K562 (cell line): Measurements from ENCODE around the gene MN1. TPM values are rescaled to one million over a fixed set of nuclear protein-coding genes. Genes with fewer than 3 reads are reported as not detected.
A peak's percentile ranks its signal among the peaks of the same experiment; 100 is the strongest.

ENCODE experiments used
- BCLAF1 ChIP-seq, 2 experiments: fragments of 450-650 bp in 1 of 2; IDR thresholded peaks; 2 replicates each; pipeline ENCODE4 v1.6.1; 2011 to 2017; ENCODE audit warnings: low read depth in 2 of 2, antibody characterized with exemption in 1 of 2, borderline replicate concordance in 1 of 2, low read length in 1 of 2, mild to moderate bottlenecking in 1 of 2, mixed read lengths in 1 of 2; ENCODE audit not compliant: control insufficient read depth in 1 of 2
- BRF1 ChIP-seq: IDR thresholded peaks from 3 replicates; pipeline ENCODE4 v1.6.1; 2011; ENCODE audit warnings: borderline replicate concordance, mild to moderate bottlenecking; ENCODE audit not compliant: insufficient read length; ENCODE audit errors: extremely low read depth
- E4F1 ChIP-seq: fragments of 250-450 bp; sonication (Bioruptor Pico); IDR thresholded peaks from 2 replicates; pipeline ENCODE4 v1.5.0; 2021; ENCODE audit warnings: mild to moderate bottlenecking, borderline replicate concordance
- EGR1 ChIP-seq: fragments of 450-650 bp; conservative IDR thresholded peaks from 2 replicates; pipeline ENCODE4 v1.6.1; 2017; ENCODE audit warnings: mild to moderate bottlenecking
- HDAC2 ChIP-seq: fragments of 450-650 bp; IDR thresholded peaks from 2 replicates; pipeline ENCODE4 v1.6.1; 2016; ENCODE audit warnings: mild to moderate bottlenecking
- MEIS2 ChIP-seq: fragments of 450-650 bp; IDR thresholded peaks from 2 replicates; pipeline ENCODE4 v1.6.1; 2014; ENCODE audit warnings: mild to moderate bottlenecking; ENCODE audit not compliant: partially characterized antibody
- MTF1 ChIP-seq: fragments of 250-450 bp; sonication (Bioruptor Pico); IDR thresholded peaks from 2 replicates; pipeline ENCODE4 v1.9.0; 2021; ENCODE audit warnings: moderate library complexity, mild to moderate bottlenecking, inconsistent platforms, borderline replicate concordance
- PHF8 ChIP-seq: fragments of 200-600 bp; sonication (generic); IDR thresholded peaks from 2 replicates; pipeline ENCODE4 v1.6.1; 2012; ENCODE audit warnings: mixed run types, mild to moderate bottlenecking, inconsistent platforms, low read length, moderate library complexity, borderline replicate concordance
- POLR2AphosphoS5 ChIP-seq: IDR thresholded peaks from 2 replicates; pipeline ENCODE4 v1.6.1; 2011; ENCODE audit warnings: mild to moderate bottlenecking, low read depth, low read length, moderate library complexity; ENCODE audit not compliant: control insufficient read depth, insufficient read depth
- SIX5 ChIP-seq, 2 experiments: IDR thresholded peaks; 2 replicates each; pipeline ENCODE4 v1.6.1; 2011; ENCODE audit warnings: low read length in 2 of 2, borderline replicate concordance in 1 of 2, low read depth in 1 of 2, mild to moderate bottlenecking in 1 of 2, moderate library complexity in 1 of 2; ENCODE audit not compliant: insufficient read depth in 1 of 2
- TOE1 ChIP-seq, 2 experiments: fragments of 450-650 bp in 1 of 2; sonication (generic) in 1 of 2; formaldehyde crosslinking in 1 of 2; IDR thresholded peaks; 2 replicates each; pipeline versions ENCODE4 v1.7.1 to v1.8.0; 2016 to 2022; ENCODE audit warnings: borderline replicate concordance in 2 of 2, mild to moderate bottlenecking in 2 of 2, antibody characterized with exemption in 1 of 2, inconsistent platforms in 1 of 2, low read depth in 1 of 2, missing genetic modification reagents in 1 of 2, moderate library complexity in 1 of 2
- TSC22D4 ChIP-seq: fragments of 450-650 bp; IDR thresholded peaks from 2 replicates; pipeline ENCODE4 v1.6.1; 2016; ENCODE audit warnings: missing genetic modification characterization, missing biosample characterization, control low read depth
- ZBTB2 ChIP-seq: fragments of 450-650 bp; IDR thresholded peaks from 2 replicates; pipeline ENCODE4 v1.6.1; 2016; ENCODE audit warnings: antibody characterized with exemption
- ZBTB5 ChIP-seq: fragments of 450-650 bp; IDR thresholded peaks from 2 replicates; pipeline ENCODE4 v1.6.1; 2017; ENCODE audit warnings: antibody characterized with exemption
- polyA plus RNA-seq, 8 experiments: library from polyadenylated mRNA; depleted of rRNA in 4 of 8; stranded (reverse) in 5 of 8; unstranded in 3 of 8; fragments of >200 nt; fragmentation: Nextera tagmentation in 2 of 8; fragmentation: Illumina TruSeq in 1 of 8; extraction: Ambion mirVana in 2 of 8; extraction: Trizol in 1 of 8; gene quantifications; 2 replicates each; pipeline versions ENCODE4 v1.2.1 to v1.2.3, GENCODE V29; 2011 to 2014; ENCODE audit warnings: inconsistent platforms in 1 of 8, missing spikeins in 1 of 8
- total RNA-seq, 7 experiments: library from RNA; depleted of rRNA in 6 of 7; stranded (reverse); fragments of >200 nt in 6 of 7; fragmentation: Illumina TruSeq in 2 of 7; extraction: Trizol in 2 of 7; gene quantifications; 2 replicates each; pipeline versions ENCODE4 v1.2.1 to v1.2.3, GENCODE V29; 2011 to 2021; ENCODE audit warnings: low replicate concordance in 1 of 7

The MN1 gene
- total and polyA plus RNA-seq, 9 of the 15 experiments (the other 6 are each of a cell fraction or from before 2014, with no cell fraction given): under 0.01 to 0.05 (median 0.03) TPM; not detected in 5

- TF ChIP-seq PHF8: peak; percentile 39; the same call in 1 of the 2 replicates
- 0 out of 2 replicates have a peak, but pooled peaks have one; percentile 3 for TF ChIP-seq ZBTB5
- no peak for TF ChIP-seq EGR1
- TF ChIP-seq MEIS2: peak; percentile 2
- no peak for TF ChIP-seq BRF1
- TF ChIP-seq BCLAF1 (IDR thresholded peaks at IDR 0.05; ENCODE audit: borderline replicate concordance in 1 of 2, control insufficient read depth in 1 of 2, low read depth in 2 of 2, low read length in 1 of 2): no peak
- TF ChIP-seq POLR2AphosphoS5: no peak
- TF ChIP-seq MTF1: no peak
- no peak for TF ChIP-seq SIX5 (IDR thresholded peaks at IDR 0.05; ENCODE audit: borderline replicate concordance in 1 of 2, insufficient read depth in 1 of 2, low read depth in 1 of 2, low read length in 2 of 2)
- no peak for TF ChIP-seq TOE1 (IDR thresholded peaks at IDR 0.05; ENCODE audit: borderline replicate concordance)
- no peak for TF ChIP-seq TOE1 (CRISPR knock-in tag; IDR thresholded peaks at IDR 0.05; ENCODE audit: borderline replicate concordance, low read depth)
- no peak for TF ChIP-seq TSC22D4
- 0 out of 2 replicates have a peak, but pooled peaks have one; percentile 36 for TF ChIP-seq HDAC2
- TF ChIP-seq E4F1 (CRISPR knock-in tag): no peak
- no peak for TF ChIP-seq ZBTB2
These were observed 74.7 kb downstream of the MN1 start (continued) for GRCh38 chr22:27726686-27727449.
